HL-60 (cell line): ENCODE measurements around the gene PRDM5.

Experiments used
- GABPA ChIP-seq: IDR thresholded peaks from 2 replicates; pipeline ENCODE4 v1.6.1; 2012; ENCODE audit warnings: low read depth
- POLR2AphosphoS5 ChIP-seq: IDR thresholded peaks from 2 replicates; pipeline ENCODE4 v1.6.1; 2012; ENCODE audit warnings: low read depth
- SPI1 ChIP-seq: IDR thresholded peaks from 2 replicates; pipeline ENCODE4 v1.6.1; 2012; ENCODE audit warnings: low read depth, mild to moderate bottlenecking, borderline replicate concordance
- TF ChIP-seq, protein P1 (sequence below): IDR thresholded peaks from one replicate; pipeline ENCODE4 v1.5.1; 2011; ENCODE audit warnings: low read length, control low read depth, inconsistent platforms; ENCODE audit not compliant: insufficient read depth
- TF ChIP-seq, protein P2 (sequence below): IDR thresholded peaks from 2 replicates; pipeline ENCODE4 v1.6.1; 2012; ENCODE audit warnings: low read depth; ENCODE audit not compliant: insufficient replicate concordance

DNA sequence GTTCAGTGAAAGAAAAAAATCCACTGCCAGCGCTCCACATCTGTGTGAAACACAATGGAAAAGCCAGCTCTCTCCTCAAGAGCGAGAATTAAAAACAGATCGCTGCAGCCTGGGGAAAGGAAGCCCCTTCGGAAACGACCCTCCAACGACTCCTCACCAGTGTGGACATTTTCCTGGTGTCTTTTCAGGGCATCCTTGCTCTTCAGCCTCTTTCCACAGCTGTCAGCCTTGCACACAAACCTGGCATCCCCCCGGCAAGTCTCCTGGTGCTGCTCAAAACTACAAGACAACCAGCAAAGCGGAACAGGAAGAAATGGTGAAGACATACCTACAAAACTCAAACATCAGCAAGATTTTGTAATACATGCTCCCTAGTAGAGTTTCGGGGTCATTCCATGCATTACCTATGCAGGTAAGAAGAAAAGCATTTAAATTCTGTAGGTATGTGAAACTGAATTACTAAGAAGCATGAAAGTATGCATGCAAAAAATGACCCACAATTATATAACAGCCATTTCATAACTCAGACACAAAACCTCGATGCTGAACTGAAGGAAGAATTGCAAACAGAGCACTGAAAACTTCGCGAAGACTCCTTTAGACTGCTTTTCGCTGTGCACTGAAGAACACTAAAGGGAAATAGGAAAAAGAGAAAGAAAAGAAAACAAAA is 106.1 kb downstream of the PRDM5 start:
- peak; percentile 46; the same call in 1 of the 2 replicates for TF ChIP-seq POLR2AphosphoS5
- TF ChIP-seq, protein P1, sequence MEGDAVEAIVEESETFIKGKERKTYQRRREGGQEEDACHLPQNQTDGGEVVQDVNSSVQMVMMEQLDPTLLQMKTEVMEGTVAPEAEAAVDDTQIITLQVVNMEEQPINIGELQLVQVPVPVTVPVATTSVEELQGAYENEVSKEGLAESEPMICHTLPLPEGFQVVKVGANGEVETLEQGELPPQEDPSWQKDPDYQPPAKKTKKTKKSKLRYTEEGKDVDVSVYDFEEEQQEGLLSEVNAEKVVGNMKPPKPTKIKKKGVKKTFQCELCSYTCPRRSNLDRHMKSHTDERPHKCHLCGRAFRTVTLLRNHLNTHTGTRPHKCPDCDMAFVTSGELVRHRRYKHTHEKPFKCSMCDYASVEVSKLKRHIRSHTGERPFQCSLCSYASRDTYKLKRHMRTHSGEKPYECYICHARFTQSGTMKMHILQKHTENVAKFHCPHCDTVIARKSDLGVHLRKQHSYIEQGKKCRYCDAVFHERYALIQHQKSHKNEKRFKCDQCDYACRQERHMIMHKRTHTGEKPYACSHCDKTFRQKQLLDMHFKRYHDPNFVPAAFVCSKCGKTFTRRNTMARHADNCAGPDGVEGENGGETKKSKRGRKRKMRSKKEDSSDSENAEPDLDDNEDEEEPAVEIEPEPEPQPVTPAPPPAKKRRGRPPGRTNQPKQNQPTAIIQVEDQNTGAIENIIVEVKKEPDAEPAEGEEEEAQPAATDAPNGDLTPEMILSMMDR: no peak
- TF ChIP-seq SPI1: peak; percentile 78; the same call in 1 of the 2 replicates
- TF ChIP-seq, protein P2, sequence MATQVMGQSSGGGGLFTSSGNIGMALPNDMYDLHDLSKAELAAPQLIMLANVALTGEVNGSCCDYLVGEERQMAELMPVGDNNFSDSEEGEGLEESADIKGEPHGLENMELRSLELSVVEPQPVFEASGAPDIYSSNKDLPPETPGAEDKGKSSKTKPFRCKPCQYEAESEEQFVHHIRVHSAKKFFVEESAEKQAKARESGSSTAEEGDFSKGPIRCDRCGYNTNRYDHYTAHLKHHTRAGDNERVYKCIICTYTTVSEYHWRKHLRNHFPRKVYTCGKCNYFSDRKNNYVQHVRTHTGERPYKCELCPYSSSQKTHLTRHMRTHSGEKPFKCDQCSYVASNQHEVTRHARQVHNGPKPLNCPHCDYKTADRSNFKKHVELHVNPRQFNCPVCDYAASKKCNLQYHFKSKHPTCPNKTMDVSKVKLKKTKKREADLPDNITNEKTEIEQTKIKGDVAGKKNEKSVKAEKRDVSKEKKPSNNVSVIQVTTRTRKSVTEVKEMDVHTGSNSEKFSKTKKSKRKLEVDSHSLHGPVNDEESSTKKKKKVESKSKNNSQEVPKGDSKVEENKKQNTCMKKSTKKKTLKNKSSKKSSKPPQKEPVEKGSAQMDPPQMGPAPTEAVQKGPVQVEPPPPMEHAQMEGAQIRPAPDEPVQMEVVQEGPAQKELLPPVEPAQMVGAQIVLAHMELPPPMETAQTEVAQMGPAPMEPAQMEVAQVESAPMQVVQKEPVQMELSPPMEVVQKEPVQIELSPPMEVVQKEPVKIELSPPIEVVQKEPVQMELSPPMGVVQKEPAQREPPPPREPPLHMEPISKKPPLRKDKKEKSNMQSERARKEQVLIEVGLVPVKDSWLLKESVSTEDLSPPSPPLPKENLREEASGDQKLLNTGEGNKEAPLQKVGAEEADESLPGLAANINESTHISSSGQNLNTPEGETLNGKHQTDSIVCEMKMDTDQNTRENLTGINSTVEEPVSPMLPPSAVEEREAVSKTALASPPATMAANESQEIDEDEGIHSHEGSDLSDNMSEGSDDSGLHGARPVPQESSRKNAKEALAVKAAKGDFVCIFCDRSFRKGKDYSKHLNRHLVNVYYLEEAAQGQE: no peak
- no peak for TF ChIP-seq GABPA
